NCI-H446 (cell line): Measurements from ENCODE around the gene CLN5.
A peak's percentile ranks its signal among the peaks of the same experiment; 100 is the strongest.

Experiments
- DNase-seq, 2 experiments: peaks; one replicate each; lab custom pipeline; 2025; lab: John Stamatoyannopoulos, UW

Gene CLN5

DNA sequence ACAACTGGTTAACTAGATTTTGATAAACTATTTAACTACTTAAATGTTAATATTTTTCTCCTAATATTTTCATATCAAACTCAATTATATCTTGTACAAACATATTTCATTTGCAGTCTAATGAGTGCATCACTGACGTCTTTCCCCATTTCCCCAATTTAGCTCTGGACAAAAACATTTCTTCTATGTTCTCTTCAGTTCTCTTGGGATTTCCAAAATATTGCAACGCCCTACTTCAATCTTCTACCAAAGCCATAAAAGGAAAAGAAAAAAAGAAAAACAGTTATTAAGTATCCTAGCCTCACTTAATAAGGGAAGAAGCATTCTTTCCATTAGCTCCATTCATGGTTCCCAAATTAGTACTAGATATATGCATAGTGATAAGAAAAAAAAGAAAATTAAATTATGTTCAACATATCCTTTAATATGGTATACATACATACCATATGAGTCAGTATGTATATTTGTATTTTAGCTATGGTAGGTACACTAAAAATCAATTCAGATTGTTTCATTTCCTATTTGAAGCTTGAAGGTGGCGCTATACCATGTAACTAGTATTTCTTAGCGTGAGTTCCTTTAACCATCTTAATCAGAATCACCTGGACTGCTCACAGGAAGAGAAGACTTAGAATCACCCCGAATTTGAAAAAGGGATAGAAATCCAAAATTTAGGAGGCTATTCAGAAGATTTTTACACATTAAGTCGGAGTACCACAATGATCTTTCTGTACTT is 25.2 kb downstream of the CLN5 start:
- DNase-seq, result no peak

DNA sequence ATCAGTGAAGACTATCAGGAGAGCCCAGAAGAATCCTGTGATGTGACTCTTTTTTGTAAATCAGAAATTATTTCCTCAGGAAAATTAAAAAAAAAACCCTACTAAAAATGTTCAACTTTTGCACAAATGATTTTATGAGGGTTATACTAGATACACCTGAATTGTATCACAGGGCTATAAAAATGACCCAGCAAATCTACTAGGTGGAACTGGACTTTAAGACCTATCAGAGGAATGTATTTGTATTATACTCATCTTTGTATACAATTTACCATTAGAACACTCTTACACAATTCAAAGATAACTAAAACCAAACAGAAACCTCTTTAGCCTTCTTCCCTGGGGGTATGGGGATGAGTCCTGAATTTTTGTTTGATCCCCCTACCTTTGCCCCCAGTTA is 27.9 kb downstream of the CLN5 start:
- no peak for DNase-seq

- no peak for DNase-seq
Measured at GRCh38 chr13:77022341-77022740, 30.5 kb downstream of the CLN5 start.

DNA sequence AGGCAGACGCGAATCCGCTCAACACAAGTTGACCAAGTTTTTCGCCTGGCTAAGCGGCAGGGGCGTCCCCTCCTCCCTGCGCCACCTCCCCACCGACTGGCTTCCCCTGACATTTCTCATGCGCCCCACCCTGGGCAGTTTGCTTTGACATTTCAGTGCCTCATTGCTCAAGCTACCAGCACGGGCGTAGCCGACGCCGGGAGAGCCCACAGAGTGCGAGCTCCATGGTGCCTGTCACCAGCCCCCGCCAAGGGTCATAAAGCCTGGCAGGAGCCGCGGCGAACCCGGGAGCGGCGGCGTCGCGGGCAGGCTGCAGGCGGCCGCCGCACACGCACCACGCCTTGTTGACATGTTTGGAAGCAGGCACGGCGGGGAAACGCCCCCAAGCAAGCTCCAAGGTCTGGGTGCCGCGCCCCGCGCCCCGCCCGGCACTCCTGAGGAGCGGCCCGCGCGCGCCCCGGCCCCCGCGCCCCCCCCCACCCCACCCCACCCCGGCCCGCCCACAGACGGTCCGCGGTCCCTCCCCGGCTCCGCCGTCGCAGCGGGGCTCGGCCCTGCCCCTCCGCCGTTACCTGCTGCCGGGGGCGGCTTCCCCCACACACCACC is 34.5 kb downstream of the CLN5 start:
- peak in 1 of 2 experiments; percentile 2 for DNase-seq

DNA sequence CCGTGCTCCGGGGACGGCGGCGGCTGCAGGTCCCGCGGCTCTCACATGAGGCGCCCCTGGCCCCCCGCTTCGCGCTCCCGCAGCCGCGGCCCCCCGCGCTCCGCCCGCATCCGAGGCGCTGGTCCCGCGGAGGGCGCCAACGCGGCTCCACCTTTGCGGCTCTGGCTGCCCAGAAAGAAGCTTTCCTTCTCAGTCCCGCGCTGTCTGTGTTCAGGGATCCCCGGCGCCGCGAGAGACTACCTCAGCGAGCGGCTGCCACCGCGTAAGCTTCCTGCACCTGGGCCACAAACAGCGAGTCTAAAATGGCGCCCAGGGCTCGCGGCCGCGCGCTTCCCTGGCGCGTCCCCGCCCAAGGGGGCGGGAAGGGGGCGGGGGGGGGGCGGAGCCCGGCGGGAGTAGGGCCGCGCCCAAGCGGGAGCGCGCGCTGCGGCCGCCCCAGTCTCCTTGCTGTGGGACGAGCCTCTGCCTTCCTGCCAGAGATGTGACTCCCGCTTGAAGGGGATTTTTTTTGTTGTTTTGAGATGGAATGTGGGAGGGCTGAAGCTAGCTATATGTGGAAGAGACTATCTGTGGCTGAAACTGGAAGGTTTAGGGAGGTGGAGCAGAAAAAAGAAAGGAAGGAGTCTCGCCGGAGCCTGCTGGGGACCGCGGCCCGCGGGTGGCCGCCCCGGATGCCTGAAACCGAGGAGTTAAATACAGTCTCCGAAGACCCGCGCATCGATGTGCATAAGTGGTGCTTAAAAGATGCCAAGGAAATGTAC is 35.2 kb downstream of the CLN5 start, which contains the start of gene FBXL3:
TSS of gene FBXL3 (minus strand) at position 299 of the 761 bp plus-strand sequence. CDS start 5,299 bp downstream, outside the sequence.
- peak in 1 of 2 experiments; percentile 62 for DNase-seq

GRCh38 chr13:77028202-77028601 is 36.3 kb downstream of the CLN5 start:
- DNase-seq, result no peak

GRCh38 chr13:77029436-77029835 is 37.6 kb downstream of the CLN5 start:
- DNase-seq, result no peak

- DNase-seq, result peak in 1 of 2 experiments; percentile 3
Measured at GRCh38 chr13:77031656-77032243, 39.9 kb downstream of the CLN5 start.

DNA sequence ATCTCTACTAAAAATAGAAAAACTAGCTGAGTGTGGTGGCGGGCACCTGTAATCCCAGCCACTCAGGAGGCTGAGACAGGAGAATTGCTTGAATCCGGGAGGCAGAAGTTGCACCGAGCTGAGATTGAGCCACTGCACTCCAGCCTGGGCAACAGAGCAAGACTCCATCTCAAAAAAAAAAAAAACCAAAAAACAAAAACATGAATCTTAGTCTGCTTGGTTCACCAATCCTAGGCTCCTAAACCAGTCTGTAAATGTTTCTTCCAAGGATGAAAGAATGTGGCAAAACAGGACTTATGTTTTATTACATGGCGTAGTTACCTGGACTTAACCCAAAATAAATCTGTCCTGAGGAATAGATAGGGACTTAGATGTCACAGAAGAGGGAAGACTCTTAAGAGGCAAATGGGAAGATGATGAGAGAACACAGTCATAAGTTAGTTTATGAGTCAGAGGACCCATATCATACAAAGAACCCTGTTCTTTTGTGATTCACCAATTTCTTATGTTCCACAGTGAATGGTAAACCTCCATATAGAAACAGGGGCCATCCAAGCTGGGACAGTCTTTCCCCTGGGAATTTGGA is 41.9 kb downstream of the CLN5 start:
- DNase-seq, result no peak

GRCh38 chr13:77034881-77035280 is 43.0 kb downstream of the CLN5 start:
- DNase-seq, result no peak

- DNase-seq, result no peak
Measured at GRCh38 chr13:77036279-77036678, 44.4 kb downstream of the CLN5 start.

DNA sequence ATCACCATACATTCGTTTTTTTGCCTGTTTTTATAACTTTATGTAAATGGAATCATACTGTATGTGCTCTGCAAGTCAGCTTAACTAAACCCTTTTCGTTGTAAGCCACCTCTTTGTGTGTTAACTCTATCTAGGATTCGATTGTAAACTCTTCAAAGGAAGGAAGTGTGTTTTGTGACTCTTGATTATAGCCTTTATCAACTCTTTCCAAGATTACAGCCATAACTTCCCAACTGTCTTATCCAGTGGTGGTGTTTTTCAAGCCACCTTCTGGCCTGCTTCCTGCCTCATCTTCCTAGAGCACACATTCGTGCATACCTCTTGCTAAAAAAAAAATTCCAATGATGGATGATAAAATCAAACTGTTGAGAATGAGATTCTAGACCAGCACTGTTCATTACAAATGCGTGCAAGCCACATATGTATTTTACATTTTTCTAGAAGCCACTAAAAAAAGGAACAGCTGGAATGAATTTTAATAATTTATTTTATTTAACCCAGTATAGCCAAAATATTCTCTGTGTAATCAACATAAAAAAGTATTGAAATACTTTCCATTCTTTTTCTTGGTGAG is 47.1 kb downstream of the CLN5 start:
- no peak for DNase-seq

GRCh38 chr13:77040076-77040475 is 48.2 kb downstream of the CLN5 start:
- DNase-seq, result no peak

- no peak for DNase-seq
Measured at GRCh38 chr13:77040835-77041234, 49.0 kb downstream of the CLN5 start.

DNA sequence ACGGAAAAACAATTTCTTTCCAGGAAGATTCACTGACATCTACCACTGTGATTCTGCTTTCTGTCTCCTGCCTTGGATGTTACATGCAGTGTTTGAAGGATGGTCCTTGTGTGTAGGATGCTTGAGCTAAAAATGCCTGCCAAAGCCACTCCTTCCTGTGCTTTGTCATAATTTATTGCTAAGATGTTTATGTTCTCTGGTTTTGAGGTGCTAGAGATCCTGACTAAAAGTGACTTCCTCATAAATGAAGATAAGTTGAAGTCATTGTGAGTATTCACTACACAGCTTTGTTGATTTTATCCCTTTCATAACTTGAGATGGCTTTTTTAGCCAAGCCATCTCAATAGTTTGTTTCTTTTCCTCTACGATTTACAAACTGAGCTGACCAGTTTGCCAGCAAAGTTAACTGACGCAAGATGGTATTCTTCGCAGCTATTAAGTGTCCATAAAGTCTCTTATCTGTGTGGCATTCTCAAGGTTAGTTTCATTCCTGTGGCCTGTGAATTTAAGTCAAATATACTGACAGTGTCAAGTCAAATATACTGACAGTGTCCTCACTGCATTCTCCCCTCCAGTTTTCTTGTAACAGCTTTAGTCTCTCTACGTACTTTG is 50.8 kb downstream of the CLN5 start:
- DNase-seq, result no peak

- DNase-seq, result no peak
Measured at GRCh38 chr13:77047649-77048343, 55.9 kb downstream of the CLN5 start.

GRCh38 chr13:77048681-77049080 is 56.8 kb downstream of the CLN5 start:
- no peak for DNase-seq

DNA sequence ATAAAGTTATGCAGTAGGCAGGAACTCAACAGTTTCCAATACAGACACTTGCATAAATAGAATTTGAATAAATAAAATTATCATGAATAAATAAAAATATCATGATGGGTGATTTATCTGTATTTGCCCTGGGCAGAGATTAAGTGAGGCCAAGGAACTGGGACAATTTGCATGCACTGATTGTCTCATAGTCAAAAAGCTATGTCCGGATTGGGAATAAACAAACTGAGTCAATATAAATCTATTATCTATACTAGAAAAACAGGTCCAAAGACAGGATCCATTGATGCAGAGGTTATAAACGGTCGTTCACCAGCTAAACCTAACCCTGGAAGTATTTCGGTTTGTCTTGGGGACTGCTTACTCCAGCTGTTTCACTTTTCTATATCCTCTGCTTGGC is 61.3 kb downstream of the CLN5 start:
- no peak for DNase-seq
